HL-60 (cell line): ENCODE results near the gene SFRP4.

ENCODE experiments used
- CTCF ChIP-seq: IDR thresholded peaks from one replicate; pipeline ENCODE4 v1.5.1; 2011; ENCODE audit warnings: low read length, control low read depth, inconsistent platforms; ENCODE audit not compliant: insufficient read depth
- GABPA ChIP-seq: IDR thresholded peaks from 2 replicates; pipeline ENCODE4 v1.6.1; 2012; ENCODE audit warnings: low read depth
- POLR2AphosphoS5 ChIP-seq: IDR thresholded peaks from 2 replicates; pipeline ENCODE4 v1.6.1; 2012; ENCODE audit warnings: low read depth
- SPI1 ChIP-seq: IDR thresholded peaks from 2 replicates; pipeline ENCODE4 v1.6.1; 2012; ENCODE audit warnings: low read depth, mild to moderate bottlenecking, borderline replicate concordance
- TF ChIP-seq, protein P1 (sequence below): IDR thresholded peaks from 2 replicates; pipeline ENCODE4 v1.6.1; 2012; ENCODE audit warnings: low read depth; ENCODE audit not compliant: insufficient replicate concordance

- TF ChIP-seq SPI1, result no peak
- TF ChIP-seq POLR2AphosphoS5, result no peak
- TF ChIP-seq CTCF, result no peak
- TF ChIP-seq, protein P1, sequence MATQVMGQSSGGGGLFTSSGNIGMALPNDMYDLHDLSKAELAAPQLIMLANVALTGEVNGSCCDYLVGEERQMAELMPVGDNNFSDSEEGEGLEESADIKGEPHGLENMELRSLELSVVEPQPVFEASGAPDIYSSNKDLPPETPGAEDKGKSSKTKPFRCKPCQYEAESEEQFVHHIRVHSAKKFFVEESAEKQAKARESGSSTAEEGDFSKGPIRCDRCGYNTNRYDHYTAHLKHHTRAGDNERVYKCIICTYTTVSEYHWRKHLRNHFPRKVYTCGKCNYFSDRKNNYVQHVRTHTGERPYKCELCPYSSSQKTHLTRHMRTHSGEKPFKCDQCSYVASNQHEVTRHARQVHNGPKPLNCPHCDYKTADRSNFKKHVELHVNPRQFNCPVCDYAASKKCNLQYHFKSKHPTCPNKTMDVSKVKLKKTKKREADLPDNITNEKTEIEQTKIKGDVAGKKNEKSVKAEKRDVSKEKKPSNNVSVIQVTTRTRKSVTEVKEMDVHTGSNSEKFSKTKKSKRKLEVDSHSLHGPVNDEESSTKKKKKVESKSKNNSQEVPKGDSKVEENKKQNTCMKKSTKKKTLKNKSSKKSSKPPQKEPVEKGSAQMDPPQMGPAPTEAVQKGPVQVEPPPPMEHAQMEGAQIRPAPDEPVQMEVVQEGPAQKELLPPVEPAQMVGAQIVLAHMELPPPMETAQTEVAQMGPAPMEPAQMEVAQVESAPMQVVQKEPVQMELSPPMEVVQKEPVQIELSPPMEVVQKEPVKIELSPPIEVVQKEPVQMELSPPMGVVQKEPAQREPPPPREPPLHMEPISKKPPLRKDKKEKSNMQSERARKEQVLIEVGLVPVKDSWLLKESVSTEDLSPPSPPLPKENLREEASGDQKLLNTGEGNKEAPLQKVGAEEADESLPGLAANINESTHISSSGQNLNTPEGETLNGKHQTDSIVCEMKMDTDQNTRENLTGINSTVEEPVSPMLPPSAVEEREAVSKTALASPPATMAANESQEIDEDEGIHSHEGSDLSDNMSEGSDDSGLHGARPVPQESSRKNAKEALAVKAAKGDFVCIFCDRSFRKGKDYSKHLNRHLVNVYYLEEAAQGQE, result no peak
- no peak for TF ChIP-seq GABPA
These were observed 1.9 kb upstream of the SFRP4 start for GRCh38 chr7:37918526-37918925.
